ENCODE data around the gene APPBP2.
"Not testable (repeated sequence)": the region's sequence is repeated elsewhere in the genome, so short reads cannot be mapped to it uniquely, and the experiment has no call there.

The APPBP2 gene

GRCh38 chr17:60525685-60526514 lies at the start of gene APPBP2:
TSS of gene APPBP2 (minus strand) at chr17:60526242. CDS start at chr17:60525931, 311 bp downstream.
- peak; percentile 84 for DNase-seq

DNA sequence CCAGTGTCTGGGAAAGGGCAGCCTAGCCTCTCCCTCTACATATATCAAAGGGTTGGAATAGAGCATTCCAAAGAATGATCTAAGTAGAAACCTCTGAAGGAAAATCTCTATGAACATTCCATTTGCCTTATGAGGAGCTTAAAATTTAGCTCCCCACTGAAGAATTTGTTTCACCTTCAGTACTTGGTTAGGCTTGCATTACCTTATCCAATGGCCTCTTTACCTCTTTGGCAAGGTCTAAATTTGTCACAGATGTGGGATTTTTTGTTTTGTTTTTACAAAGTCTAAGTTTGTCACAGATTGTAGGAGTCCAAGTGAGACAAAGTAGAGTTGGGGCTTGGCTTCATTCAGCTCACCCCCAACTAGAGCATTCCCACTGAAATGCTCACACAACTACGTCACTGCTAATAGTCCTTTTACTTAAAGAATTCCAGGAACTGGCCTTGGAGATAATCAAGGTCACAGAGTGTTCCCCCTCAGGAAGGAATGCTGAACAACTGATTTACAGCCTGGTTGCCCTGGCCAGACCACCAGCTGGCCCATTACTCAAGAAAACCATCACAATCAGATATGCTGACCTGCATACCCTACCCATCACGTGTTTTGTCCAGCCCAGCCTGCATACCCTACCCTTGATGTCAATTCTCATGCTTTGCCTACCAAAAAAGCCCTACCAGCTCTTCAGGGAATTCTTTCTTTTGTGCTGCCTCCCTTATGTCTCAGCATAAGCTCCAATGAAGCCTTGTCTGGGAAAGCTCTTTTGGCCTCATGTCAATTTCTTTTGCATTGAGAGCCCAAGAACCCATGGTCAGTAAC lies 47.4 kb upstream of the APPBP2 start:
- no peak for DNase-seq

GRCh38 chr17:60565233-60565632 lies 39.2 kb upstream of the APPBP2 start:
- no peak for DNase-seq

GRCh38 chr17:60563743-60564142 lies 37.7 kb upstream of the APPBP2 start:
- DNase-seq = no peak

- DNase-seq = no peak
These were observed 36.4 kb upstream of the APPBP2 start for GRCh38 chr17:60562421-60562820.

- no peak for DNase-seq
These were observed 34.8 kb upstream of the APPBP2 start for GRCh38 chr17:60560860-60561257.

DNA sequence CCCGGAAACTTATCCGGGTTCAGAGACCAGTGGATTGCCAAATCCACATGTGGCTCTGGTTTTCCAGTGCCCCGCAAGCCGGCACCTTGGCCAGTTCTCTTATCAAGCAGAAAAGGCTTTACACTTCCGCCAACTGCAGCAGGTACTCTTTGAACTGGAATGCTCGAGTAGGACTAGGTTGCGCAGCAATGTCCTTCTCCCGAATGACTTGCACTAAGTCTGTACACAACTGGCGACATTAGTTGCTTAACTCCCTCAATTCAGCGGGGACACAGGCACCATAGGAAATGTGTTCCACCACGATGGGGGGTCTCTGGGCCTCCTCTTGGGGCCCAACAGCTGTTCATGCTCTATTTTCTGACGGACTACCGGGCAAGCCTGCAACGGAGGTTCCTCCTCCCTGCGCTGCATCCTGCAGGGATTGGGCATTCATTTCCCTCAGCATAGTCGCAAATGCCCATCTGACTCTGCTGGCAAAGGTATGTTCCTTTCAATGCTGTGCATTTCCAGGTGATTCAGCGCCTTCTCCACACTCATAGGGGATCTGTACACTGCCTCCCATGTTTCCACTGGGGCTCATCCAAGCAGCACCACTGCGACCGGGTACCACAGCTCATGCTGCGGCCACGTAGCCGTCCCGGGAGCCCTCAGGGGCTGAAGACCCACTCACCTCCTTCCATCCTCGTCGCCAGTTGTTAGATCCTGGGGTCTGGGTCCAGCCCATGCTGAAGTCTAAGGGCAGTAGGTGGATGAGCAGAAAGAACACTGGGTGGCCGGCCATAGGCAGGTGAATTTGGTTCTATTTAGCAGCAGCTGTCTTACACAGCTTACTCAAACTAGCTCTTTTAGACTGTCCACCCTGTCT lies 34.2 kb upstream of the APPBP2 start:
- DNase-seq = no peak

GRCh38 chr17:60559659-60559994 lies 33.6 kb upstream of the APPBP2 start:
- no peak for DNase-seq

DNA sequence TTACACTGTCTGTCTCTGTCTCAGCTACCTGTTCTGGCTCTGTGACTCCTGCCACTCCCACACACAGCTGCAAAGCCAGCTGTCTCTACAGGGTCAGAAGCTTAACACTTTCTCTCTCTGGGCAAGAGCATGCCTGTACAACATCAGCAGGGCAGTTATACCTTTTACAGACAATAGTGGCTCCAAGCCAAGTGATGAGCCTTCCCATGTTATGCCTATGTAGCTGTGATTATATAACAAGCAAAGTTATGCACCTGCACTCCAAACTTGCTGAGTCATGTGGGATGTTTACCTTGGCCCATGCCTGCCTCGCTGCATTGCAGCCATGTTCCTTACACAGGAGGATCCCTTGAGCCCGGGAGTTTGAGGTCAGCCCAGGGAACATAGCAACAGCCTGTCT lies 31.8 kb upstream of the APPBP2 start:
- peak; percentile 3 for DNase-seq

GRCh38 chr17:60555786-60556185 lies 29.7 kb upstream of the APPBP2 start:
- DNase-seq = no peak

DNA sequence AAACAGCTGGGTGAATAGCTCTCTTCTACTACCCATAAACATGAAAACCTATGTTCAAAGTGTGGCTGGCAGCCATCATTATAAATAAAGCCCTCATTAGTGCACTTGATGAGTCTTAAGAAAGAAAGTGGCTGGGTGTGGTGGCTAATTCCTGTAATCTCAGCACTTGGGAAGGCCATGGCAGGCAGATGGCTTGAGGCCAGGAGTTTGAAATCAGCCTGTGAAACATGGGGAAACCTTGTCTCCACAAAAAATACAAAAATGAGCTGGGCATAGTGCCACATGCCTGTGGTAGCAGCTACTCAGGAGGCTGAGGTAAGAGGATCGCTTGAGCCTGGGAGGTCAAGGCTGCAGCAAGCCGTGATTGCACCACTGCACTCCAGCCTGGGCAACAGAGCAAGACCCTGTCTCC lies 28.3 kb upstream of the APPBP2 start:
- DNase-seq = no peak

DNA sequence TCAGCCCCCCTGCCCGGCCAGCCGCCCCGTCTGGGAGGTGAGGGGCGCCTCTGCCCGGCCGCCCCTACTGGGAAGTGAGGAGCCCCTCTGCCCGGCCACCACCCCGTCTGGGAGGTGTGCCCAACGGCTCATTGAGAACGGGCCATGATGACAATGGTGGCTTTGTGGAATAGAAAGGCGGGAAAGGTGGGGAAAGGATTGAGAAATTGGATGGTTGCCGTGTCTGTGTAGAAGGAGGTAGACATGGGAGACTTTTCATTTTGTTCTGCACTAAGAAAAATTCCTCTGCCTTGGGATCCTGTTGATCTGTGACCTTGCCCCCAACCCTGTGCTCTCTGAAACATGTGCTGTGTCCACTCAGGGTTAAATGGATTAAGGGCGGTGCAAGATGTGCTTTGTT lies 26.2 kb upstream of the APPBP2 start:
- DNase-seq = not testable (repeated sequence)

- no peak for DNase-seq
These were observed 22.9 kb upstream of the APPBP2 start for GRCh38 chr17:60548990-60549389.

DNA sequence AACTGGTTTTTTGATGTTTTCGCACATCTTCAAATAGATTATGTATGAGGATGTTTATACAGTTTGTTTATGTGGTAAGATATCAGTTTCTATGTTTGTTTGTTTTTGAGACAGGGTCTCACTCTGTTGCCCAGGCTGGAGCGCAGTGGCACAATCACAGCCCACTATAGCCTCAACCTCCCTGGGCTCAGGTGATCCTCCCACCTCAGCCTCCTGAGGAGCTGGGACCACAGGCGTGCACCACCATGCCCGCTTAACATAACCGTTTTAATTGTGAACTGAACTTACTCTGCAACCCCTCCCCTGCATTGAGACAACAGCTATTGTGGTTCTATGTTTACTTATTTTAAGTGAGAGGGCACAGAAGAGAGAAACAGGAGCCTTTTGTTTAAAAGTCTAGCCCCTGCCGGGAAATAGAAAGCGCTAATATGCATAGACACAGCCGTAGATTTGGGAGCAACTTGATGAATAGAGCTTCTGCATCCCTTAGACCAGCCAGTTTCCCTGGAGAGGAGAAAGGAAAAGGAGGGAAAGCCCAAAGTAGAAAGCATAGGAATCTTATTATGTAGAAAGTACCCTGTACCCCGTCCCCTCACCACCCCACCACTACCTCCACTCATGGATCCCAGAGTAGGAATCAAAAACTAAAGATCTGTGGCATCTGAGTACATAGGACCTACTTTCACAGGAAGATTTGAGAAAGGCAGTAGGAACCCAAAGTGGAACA lies 19.6 kb upstream of the APPBP2 start:
- DNase-seq = no peak

DNA sequence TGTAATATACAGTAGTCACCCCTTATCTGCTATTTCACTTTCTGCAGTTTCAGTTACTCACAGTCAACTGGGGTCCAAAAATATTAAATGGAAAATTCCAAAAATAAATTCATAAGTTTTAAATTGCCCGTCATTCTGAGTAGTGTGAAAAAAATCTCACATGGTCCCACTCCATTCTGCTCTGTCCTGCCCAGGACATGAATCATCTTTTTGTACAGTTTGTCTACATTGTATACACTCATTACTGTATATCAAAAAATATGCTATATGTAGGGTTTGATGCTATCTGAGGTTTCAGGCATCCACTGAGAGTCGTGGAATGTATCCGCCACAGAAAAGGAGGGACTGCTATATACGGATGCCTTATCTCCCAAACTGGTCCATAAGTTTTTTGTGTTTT lies 16.0 kb upstream of the APPBP2 start:
- no peak for DNase-seq

- no peak for DNase-seq
These were observed 14.4 kb upstream of the APPBP2 start for GRCh38 chr17:60540460-60540859.

DNA sequence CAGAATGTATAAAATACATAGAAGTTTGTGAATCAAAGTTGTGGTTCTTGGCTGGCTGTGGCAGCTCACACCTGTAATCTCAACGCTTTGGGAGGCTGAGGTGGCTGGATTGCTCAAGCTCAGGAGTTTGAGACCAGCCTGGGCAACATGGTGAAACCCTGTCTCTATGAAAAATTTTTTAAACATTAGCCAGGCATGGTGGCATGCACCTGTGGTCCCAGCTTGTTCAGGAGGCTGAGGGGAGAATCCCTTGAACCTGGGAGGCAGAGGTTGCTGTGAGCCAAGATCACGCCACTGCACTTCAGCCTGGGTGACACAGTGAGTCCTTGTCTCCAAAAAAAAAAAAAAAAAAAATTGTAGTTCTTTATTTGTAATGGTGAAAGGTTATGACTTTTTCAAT lies 13.8 kb upstream of the APPBP2 start:
- DNase-seq = no peak

DNA sequence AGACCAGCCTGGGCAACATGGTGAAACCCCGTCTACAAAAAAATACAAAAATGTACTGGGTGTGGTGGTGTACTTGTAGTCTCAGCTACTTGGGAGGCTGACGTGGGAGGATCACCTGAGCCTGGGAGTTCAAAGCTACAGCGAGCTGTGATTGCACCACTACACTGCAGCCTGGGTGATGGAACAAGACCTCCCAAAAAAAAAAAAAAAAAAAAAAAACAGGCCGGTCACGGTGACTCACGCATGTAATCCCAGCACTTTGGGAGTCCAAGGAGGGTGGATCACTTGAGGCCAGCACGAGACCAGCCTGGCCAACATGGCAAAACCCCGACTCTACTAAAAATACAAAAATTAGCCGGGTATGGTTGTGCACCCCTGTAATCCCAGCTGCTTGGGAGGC lies 12.7 kb upstream of the APPBP2 start:
- no peak for DNase-seq

DNA sequence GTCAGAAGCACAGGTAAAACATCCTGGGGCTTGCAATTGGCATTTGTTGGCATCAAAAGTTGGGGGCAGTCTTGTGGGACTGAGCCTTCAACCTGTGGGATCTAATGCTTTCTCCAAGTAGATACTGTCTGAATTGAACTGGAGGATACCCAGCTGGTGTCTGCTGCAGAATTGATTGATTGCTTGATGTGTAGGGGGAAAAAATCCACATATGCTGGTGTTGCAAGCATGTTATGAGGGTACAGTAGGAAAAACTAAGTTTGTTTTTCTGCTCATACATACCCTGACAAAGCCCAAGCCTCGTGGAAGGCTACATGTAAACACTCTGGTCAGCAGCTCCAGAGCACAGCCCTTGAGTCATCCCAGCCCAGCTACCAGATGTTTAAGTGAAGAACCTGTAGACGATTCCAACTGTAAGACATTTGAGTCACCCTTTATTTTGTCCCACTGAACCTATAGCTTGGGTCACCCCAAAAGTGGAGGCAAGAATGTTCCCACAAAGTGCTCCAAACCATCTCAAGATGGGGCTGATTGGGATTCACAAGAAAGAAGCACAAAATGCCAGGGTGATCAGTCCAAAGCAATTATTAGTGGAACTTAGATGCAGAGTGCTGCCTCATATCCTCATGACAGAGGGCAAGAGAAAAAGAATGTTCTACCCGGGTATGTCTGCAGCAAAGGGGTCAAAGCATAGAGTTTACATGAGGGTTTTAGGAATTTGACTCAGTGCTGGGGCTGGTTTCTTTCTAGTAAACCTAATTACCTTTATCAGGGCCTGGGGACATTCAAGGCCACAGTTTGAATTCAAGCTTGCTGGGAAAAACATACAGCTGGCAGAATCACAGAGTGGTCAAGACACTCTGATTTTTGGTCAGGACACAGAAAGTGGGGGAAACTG lies 9.6 kb upstream of the APPBP2 start:
- DNase-seq = no peak

GRCh38 chr17:60534613-60535157 lies 8.6 kb upstream of the APPBP2 start:
- DNase-seq = no peak

DNA sequence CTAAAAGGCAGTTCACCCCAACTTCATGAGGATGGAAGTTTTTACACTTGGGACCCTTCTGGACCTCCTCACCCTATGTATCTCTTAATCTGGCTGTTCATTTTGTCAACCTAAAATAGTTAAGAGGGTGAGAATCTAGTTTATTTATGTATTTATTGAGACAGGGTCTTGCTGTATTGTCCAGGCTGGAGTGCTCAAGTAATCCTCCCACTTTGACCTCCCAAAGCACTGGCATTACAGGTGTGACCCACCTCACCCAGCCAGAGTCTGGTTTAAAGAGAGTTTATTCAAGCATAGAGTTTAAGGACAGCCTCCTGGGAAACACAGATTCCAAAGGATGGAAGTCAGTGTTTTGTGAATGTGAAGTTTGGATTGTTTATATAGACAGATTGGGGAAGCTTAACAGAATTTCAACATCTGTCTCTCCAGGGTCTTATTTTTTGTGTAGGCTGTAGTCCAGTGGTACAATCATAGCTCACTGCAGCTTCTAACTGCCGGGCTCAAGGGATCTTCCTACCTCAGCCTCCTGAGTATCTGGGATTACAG lies 8.0 kb upstream of the APPBP2 start:
- no peak for DNase-seq
